DMS114 treated with DMSO at 0.1 percent for 48 hours (cell line): ENCODE results near the gene ESRRB.
"Not testable (repeated sequence)": the region's sequence is repeated elsewhere in the genome, so short reads cannot be mapped to it uniquely, and the experiment has no call there.

ENCODE experiments used
- DNase-seq: peaks from one replicate; lab custom pipeline; 2025; ENCODE audit not compliant: unreplicated experiment; lab: John Stamatoyannopoulos, UW

The ESRRB gene

GRCh38 chr14:76536636-76537035 lies 160.7 kb downstream of the ESRRB start:
- DNase-seq, result not testable (repeated sequence)

- DNase-seq, result no peak
Measured at GRCh38 chr14:76537906-76538647, 162.1 kb downstream of the ESRRB start.

DNA sequence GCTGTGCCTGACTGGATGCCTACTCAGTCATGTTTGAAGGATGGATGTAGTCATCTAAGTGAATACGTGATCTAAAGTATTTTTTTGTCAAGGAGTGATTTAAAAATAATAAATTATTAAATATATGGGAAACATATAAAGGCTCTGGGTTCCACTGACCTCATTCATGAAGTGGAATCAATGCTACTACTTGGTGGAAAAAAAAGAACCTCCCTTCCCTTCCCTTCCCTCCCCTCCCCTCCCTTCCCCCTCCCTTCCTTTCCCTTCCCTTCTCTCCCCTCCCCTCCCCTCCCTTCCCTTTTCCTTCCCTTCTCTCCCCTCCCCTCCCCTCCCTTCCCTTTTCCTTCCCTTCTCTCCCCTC lies 162.7 kb downstream of the ESRRB start:
- no peak for DNase-seq

DNA sequence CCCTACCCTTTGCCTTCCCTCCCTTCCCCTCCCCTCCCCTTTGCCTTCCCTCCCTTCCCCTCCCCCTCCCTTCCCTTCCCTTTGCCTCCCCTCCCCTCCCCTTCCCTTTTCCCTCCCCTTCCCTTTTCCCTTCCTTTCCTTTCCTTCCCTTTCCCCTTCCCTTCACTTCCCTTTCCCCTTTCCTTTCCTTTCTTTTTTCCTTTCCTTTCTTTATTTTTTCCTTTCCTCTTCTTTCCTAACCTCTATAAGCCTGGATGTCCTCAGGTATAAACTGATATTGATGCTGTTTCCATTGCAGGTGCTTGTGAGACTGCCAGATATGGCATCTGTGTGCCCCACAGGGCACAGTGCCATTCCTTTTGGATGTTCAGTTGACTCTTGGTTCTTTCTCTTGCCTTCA lies 163.2 kb downstream of the ESRRB start:
- no peak for DNase-seq

DNA sequence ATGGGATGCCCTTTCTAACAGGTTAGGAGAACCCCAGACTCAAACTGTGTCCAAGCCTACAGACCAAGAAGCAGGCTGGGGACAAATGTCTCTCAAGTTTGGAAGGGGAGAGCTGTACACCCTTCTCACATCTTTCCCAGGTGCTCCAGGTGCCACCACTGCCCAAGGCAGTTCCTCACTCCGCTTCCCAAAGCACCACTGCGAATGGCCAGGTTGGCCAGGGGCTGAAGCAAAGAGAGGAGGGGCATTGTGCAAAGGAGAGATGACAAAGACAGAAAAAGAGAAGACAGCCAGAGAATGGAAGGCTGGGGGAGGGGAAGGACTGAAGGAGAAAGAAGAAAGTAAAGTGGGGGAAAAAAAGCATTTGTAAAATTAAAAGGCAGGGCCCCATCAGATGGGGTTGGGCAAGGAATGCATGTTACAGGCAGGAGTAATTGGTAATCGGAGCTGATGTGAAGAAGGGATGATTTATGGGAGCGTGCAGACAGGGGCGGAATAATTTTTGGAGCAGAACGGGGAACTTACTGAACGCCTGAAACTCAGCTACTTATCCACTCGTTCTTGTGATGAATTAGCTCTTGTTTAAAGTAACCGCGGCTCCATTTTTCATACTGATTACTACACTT lies 165.8 kb downstream of the ESRRB start:
- DNase-seq, result no peak

GRCh38 chr14:76546426-76547221 lies 170.7 kb downstream of the ESRRB start:
- DNase-seq, result no peak

GRCh38 chr14:76547831-76548230 lies 171.9 kb downstream of the ESRRB start:
- no peak for DNase-seq

GRCh38 chr14:76550534-76550933 lies 174.6 kb downstream of the ESRRB start:
- DNase-seq, result no peak

- DNase-seq, result no peak
Measured at GRCh38 chr14:76551116-76551515, 175.2 kb downstream of the ESRRB start.
